PC-3 (cell line): ENCODE results near the gene GMDS. TPM values are rescaled to one million over a fixed set of nuclear protein-coding genes. Genes with fewer than 3 reads are reported as not detected.
A peak's percentile ranks its signal among the peaks of the same experiment; 100 is the strongest.

Source experiments
- ATAC-seq: fragments of 200-7000 bp; cut with Tn5 transposase; 2 replicates; pipeline ENCODE4 v1.9.1; 2020; ENCODE audit warnings: mild to moderate bottlenecking, moderate library complexity
- BruUV-seq: library from RNA; stranded (reverse); fragments of 400-500 nt; replicated peaks from 2 replicates; lab custom pipeline; 2021; lab: Mats Ljungman, UMichigan
- CTCF ChIA-PET: fragments of 300-600 bp; sonication (Branson Sonifier 250); formaldehyde crosslinking; loops from one replicate; lab custom pipeline; 2022; ENCODE audit warnings: antibody characterized with exemption; lab: Charles Lee
- POLR2A ChIA-PET: fragments of 300-600 bp; sonication (Branson Sonifier 250); formaldehyde crosslinking; loops from one replicate; lab custom pipeline; 2022; ENCODE audit warnings: antibody characterized with exemption; ENCODE audit not compliant: unreplicated experiment; lab: Charles Lee
- DNase-seq: peaks from one replicate; pipeline ENCODE4 v3.0.0-alpha.2; 2015
- H2AFZ ChIP-seq: fragments of 300-600 bp; sonication (generic); 2 replicates; pipeline ENCODE4 v1.6.0; 2016; ENCODE audit warnings: antibody characterized with exemption, low read length
- H3F3A ChIP-seq: fragments of 300-600 bp; sonication (generic); one replicate; pipeline ENCODE4 v1.6.0; 2017; ENCODE audit warnings: antibody characterized with exemption, low read length, control low read depth, mild to moderate bottlenecking; ENCODE audit not compliant: unreplicated experiment
- H3K27ac ChIP-seq: fragments of 300-600 bp; sonication (generic); 2 replicates; pipeline ENCODE4 v1.5.1; 2016; ENCODE audit warnings: mild to moderate bottlenecking, low read length
- H3K27me3 ChIP-seq: fragments of 300-600 bp; sonication (generic); 2 replicates; pipeline ENCODE4 v1.6.1; 2016; ENCODE audit warnings: low read length, mixed read lengths
- H3K36me3 ChIP-seq: fragments of 300-600 bp; sonication (generic); 2 replicates; pipeline ENCODE4 v1.6.1; 2016; ENCODE audit warnings: low read depth, mixed run types, low read length, mixed read lengths
- H3K4me1 ChIP-seq: fragments of 300-600 bp; sonication (generic); 2 replicates; pipeline ENCODE4 v1.5.1; 2016; ENCODE audit warnings: low read length; ENCODE audit not compliant: insufficient read depth
- H3K4me2 ChIP-seq: fragments of 300-600 bp; sonication (generic); 2 replicates; pipeline ENCODE4 v1.6.0; 2016; ENCODE audit warnings: low read length
- H3K4me3 ChIP-seq: fragments of 300-600 bp; sonication (generic); 2 replicates; pipeline ENCODE4 v1.5.1; 2016; ENCODE audit warnings: mild to moderate bottlenecking, low read length, mixed read lengths
- H3K79me2 ChIP-seq: fragments of 300-600 bp; sonication (generic); 2 replicates; pipeline ENCODE4 v1.6.1; 2017; ENCODE audit warnings: low read length, mixed read lengths
- H3K9ac ChIP-seq: fragments of 300-600 bp; sonication (generic); 2 replicates; pipeline ENCODE4 v1.6.0; 2016; ENCODE audit warnings: mild to moderate bottlenecking, low read length
- H3K9me2 ChIP-seq: fragments of 300-600 bp; sonication (generic); replicated peaks from 2 replicates; pipeline ENCODE4 v1.6.1; 2016; ENCODE audit warnings: mixed run types, low read length, mixed read lengths
- H3K9me3 ChIP-seq: fragments of 300-600 bp; sonication (generic); 2 replicates; pipeline ENCODE4 v1.6.1; 2016; ENCODE audit warnings: low read length, mixed read lengths
- H4K20me1 ChIP-seq: fragments of 300-600 bp; sonication (generic); 2 replicates; pipeline ENCODE4 v1.6.1; 2016; ENCODE audit warnings: low read length, mixed read lengths
- CTCF ChIP-seq: fragments of 300-600 bp; sonication (generic); conservative IDR thresholded peaks from 2 replicates; pipeline ENCODE4 v1.5.1; 2017; ENCODE audit warnings: antibody characterized with exemption, low read depth, mild to moderate bottlenecking, low read length
- EZH2 ChIP-seq: fragments of 300-600 bp; sonication (generic); IDR thresholded peaks from one replicate; pipeline ENCODE4 v1.6.1; 2017; ENCODE audit warnings: antibody characterized with exemption, mild to moderate bottlenecking, low read length; ENCODE audit not compliant: unreplicated experiment
- EZH2phosphoT487 ChIP-seq: fragments of 300-600 bp; sonication (generic); IDR thresholded peaks from 2 replicates; pipeline ENCODE4 v1.6.1; 2018; ENCODE audit warnings: mild to moderate bottlenecking, antibody characterized with exemption, low read length, borderline replicate concordance
- intact Hi-C: fragments of 100-400 bp; cut with micrococcal nuclease; formaldehyde crosslinking; loops from 2 replicates; pipeline ENCODE4 v1.9.0; 2023
- total RNA-seq: library from RNA; depleted of rRNA; stranded (reverse); fragments of >200 nt; gene quantifications from 2 replicates; pipeline ENCODE4 v1.2.3, GENCODE V29; 2014

The GMDS gene
- total RNA-seq, 1 experiment from 2014 or later: 18.3 TPM

GRCh38 chr6:1797801-1798200, 447.6 kb downstream of the GMDS start:
- no peaks in the 10 kb centered on the region for H3F3A ChIP-seq
- BruUV-seq: no TSS peak
- H3K9me2 ChIP-seq: no peaks in the 10 kb centered on the region
- H2AFZ ChIP-seq: no peak overlapping the region
- no peak overlapping the region for H3K27ac ChIP-seq
- intact Hi-C loops: no loop called here
- CTCF ChIA-PET: no interaction called here
- TF ChIP-seq EZH2 (no peak), EZH2phosphoT487 (no peak), CTCF (no peak)
- H3K36me3 ChIP-seq: no peaks in the 10 kb centered on the region
- no peaks in the 10 kb centered on the region for H3K79me2 ChIP-seq
- no peak overlapping the region for H3K4me2 ChIP-seq
- DNase-seq (peak; percentile 15), ATAC-seq (no peak)
- no peak overlapping the region for H3K4me3 ChIP-seq
- no peaks in the 10 kb centered on the region for H4K20me1 ChIP-seq
- H3K4me1 ChIP-seq: peaks cover 7% of the 10 kb centered on the region; the same call in 1 of the 2 replicates
- H3K9me3 ChIP-seq: no peaks in the 10 kb centered on the region
- no peak overlapping the region for H3K9ac ChIP-seq
- POLR2A ChIA-PET: no interaction called here
- H3K27me3 ChIP-seq: no peaks in the 10 kb centered on the region

- Histone ChIP-seq H3K79me2 (no peaks in the 10 kb centered on the region), H3K4me2 (no peak overlapping the region), H3K9me3 (no peaks in the 10 kb centered on the region), H4K20me1 (no peaks in the 10 kb centered on the region), H3F3A (no peaks in the 10 kb centered on the region), H2AFZ (no peak overlapping the region), H3K27ac (no peak overlapping the region), H3K9ac (no peak overlapping the region), H3K27me3 (no peaks in the 10 kb centered on the region), H3K4me1 (peaks cover 7% of the 10 kb centered on the region; the same call in 1 of the 2 replicates), H3K9me2 (no peaks in the 10 kb centered on the region), H3K36me3 (no peaks in the 10 kb centered on the region), H3K4me3 (no peak overlapping the region)
- POLR2A ChIA-PET: no interaction called here
- DNase-seq (no peak), ATAC-seq (no peak)
- CTCF ChIA-PET: no interaction called here
- intact Hi-C loops: no loop called here
- TF ChIP-seq EZH2phosphoT487: no peak
- BruUV-seq: no TSS peak
These were observed 448.5 kb downstream of the GMDS start for GRCh38 chr6:1796706-1797529.

- H3K9me2 ChIP-seq: no peaks in the 10 kb centered on the region
- peaks cover 7% of the 10 kb centered on the region; the same call in 1 of the 2 replicates for H3K4me1 ChIP-seq
- no peak overlapping the region for H2AFZ ChIP-seq
- H3K36me3 ChIP-seq: no peaks in the 10 kb centered on the region
- no peaks in the 10 kb centered on the region for H3K27me3 ChIP-seq
- TF ChIP-seq EZH2phosphoT487: no peak
- no peak for TF ChIP-seq EZH2
- H3K4me2 ChIP-seq: no peak overlapping the region
- BruUV-seq: no TSS peak
- H3K9ac ChIP-seq: no peak overlapping the region
- H3F3A ChIP-seq: no peaks in the 10 kb centered on the region
- ATAC-seq (no peak), DNase-seq (no peak)
- H3K4me3 ChIP-seq: no peak overlapping the region
- POLR2A ChIA-PET: no interaction called here
- no peaks in the 10 kb centered on the region for H4K20me1 ChIP-seq
- no peaks in the 10 kb centered on the region for H3K9me3 ChIP-seq
- intact Hi-C loops: no loop called here
- CTCF ChIA-PET: no interaction called here
- H3K79me2 ChIP-seq: no peaks in the 10 kb centered on the region
- H3K27ac ChIP-seq: no peak overlapping the region
These were observed 449.5 kb downstream of the GMDS start for GRCh38 chr6:1795910-1796309.
